Peyer's patch (tissue), 4 donors: ENCODE data around the gene PCNT.

Source experiments
- POLR2A ChIP-seq, 2 donors: fragments of 450-650 bp; IDR thresholded peaks; one replicate each; pipeline ENCODE4 v1.5.1; 2017; ENCODE audit warnings: antibody characterized with exemption in 2 of 2, mild to moderate bottlenecking in 2 of 2, moderate library complexity in 2 of 2
- TF ChIP-seq, protein P1 (sequence below), 6 experiments: fragments of 450-650 bp in 4 of 6; fragments of 200-600 bp in 2 of 6; sonication (generic) in 1 of 6; IDR thresholded peaks; one replicate each; pipeline ENCODE4 v1.5.1; 2017 to 2019; ENCODE audit warnings: antibody characterized with exemption in 6 of 6, mild to moderate bottlenecking in 3 of 6, moderate library complexity in 1 of 6

DNA sequence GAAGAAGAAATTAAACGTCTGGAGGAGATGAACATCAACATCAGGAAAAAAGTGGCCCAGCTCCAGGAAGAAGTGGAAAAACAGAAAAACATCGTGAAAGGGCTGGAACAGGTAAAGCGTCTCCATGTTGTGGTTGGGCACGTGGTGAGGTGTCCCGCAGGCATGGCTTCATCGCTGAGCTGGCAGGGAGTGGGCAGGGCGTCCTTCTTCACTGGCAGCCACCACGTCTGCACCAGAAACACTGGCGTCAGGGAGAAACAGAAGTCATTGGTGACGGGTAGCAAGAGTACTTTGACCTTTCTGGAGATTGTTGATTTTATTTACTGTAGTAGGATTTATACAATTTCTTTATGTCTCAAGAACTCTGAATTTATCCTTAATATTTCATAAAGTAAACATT lies 75.7 kb downstream of the PCNT start:
- TF ChIP-seq POLR2A (IDR thresholded peaks at IDR 0.05): no peak
- TF ChIP-seq, protein P1, sequence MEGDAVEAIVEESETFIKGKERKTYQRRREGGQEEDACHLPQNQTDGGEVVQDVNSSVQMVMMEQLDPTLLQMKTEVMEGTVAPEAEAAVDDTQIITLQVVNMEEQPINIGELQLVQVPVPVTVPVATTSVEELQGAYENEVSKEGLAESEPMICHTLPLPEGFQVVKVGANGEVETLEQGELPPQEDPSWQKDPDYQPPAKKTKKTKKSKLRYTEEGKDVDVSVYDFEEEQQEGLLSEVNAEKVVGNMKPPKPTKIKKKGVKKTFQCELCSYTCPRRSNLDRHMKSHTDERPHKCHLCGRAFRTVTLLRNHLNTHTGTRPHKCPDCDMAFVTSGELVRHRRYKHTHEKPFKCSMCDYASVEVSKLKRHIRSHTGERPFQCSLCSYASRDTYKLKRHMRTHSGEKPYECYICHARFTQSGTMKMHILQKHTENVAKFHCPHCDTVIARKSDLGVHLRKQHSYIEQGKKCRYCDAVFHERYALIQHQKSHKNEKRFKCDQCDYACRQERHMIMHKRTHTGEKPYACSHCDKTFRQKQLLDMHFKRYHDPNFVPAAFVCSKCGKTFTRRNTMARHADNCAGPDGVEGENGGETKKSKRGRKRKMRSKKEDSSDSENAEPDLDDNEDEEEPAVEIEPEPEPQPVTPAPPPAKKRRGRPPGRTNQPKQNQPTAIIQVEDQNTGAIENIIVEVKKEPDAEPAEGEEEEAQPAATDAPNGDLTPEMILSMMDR (IDR thresholded peaks at IDR 0.05): no peak
